Astrocyte of the cerebellum (primary cell): Measurements from ENCODE around the gene DNAJB5.
"Not testable (repeated sequence)": the region's sequence is repeated elsewhere in the genome, so short reads cannot be mapped to it uniquely, and the experiment has no call there.

Source experiments
- DNase-seq: peaks from one replicate; pipeline ENCODE4 v3.0.0-alpha.2; 2011; ENCODE audit warnings: low read depth
- H3K4me3 ChIP-seq: 2 replicates; pipeline ENCODE4 v1.5.1; 2011; ENCODE audit warnings: mild to moderate bottlenecking, low read depth, low read length, moderate library complexity
- in situ Hi-C: cut with HindIII; loops from 2 replicates; pipeline ENCODE4 v1.10.0; 2017; ENCODE audit warnings: low sequenced_read_pairs
- TF ChIP-seq, protein P1 (sequence below): IDR thresholded peaks from 2 replicates; pipeline ENCODE4 v1.5.1; 2012; ENCODE audit warnings: low read length, low read depth, moderate library complexity, mild to moderate bottlenecking; ENCODE audit errors: missing control alignments

The DNAJB5 gene

DNA sequence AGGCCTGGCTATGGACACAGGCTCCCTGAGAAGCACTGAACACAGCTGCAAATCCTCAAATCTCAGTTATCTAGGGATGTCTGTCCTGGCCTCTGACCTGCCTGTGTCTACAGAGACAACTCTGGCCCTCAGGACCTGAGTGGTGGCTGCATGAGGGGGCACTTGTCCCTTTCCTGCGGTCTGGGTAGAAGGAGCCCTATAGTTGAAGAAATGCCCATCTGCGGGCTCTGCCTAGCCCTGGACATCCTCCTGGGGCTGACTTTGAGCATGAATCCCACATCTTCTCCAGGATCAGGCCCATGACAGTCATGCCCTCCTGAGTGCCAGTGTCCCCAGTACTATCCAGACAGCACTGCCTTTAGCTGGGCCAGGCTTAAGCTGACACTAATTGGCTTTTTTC lies 10.0 kb downstream of the DNAJB5 start:
- in situ Hi-C loops, result no loop called here

GRCh38 chr9:35000535-35001284 lies 11.2 kb downstream of the DNAJB5 start:
- DNase-seq, result no peak
- TF ChIP-seq, protein P1, sequence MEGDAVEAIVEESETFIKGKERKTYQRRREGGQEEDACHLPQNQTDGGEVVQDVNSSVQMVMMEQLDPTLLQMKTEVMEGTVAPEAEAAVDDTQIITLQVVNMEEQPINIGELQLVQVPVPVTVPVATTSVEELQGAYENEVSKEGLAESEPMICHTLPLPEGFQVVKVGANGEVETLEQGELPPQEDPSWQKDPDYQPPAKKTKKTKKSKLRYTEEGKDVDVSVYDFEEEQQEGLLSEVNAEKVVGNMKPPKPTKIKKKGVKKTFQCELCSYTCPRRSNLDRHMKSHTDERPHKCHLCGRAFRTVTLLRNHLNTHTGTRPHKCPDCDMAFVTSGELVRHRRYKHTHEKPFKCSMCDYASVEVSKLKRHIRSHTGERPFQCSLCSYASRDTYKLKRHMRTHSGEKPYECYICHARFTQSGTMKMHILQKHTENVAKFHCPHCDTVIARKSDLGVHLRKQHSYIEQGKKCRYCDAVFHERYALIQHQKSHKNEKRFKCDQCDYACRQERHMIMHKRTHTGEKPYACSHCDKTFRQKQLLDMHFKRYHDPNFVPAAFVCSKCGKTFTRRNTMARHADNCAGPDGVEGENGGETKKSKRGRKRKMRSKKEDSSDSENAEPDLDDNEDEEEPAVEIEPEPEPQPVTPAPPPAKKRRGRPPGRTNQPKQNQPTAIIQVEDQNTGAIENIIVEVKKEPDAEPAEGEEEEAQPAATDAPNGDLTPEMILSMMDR, result no peak
- in situ Hi-C loops, result loop anchor here (5.0 kb wide), 2 partner anchors 42 to 92 kb away; a partner anchor contains a TSS
- no peak overlapping the region for H3K4me3 ChIP-seq

More for the DNA sequence above, 10.0 kb downstream of the DNAJB5 start:
- no peak overlapping the region for H3K4me3 ChIP-seq
- TF ChIP-seq, protein P1, result no peak
- DNase-seq, result no peak

- TF ChIP-seq, protein P1, result no peak
- in situ Hi-C loops, result loop anchor here (5.0 kb wide), 2 partner anchors 41 to 91 kb away; a partner anchor contains a TSS
- DNase-seq, result no peak
- H3K4me3 ChIP-seq, result no peak overlapping the region
These were observed 11.7 kb downstream of the DNAJB5 start for GRCh38 chr9:35001285-35001677.

GRCh38 chr9:35001803-35002502 lies 12.4 kb downstream of the DNAJB5 start:
- in situ Hi-C loops, result loop anchor here (5.0 kb wide), 2 partner anchors 40 to 90 kb away; a partner anchor contains a TSS
- no peak overlapping the region for H3K4me3 ChIP-seq
- no peak for DNase-seq
- TF ChIP-seq, protein P1, result no peak

- no peak overlapping the region for H3K4me3 ChIP-seq
- DNase-seq, result no peak
- in situ Hi-C loops, result loop anchor here (5.0 kb wide), 2 partner anchors 40 to 90 kb away; a partner anchor contains a TSS
- TF ChIP-seq, protein P1, result no peak
These were observed 13.1 kb downstream of the DNAJB5 start for GRCh38 chr9:35002623-35003022.

GRCh38 chr9:35004299-35004698 lies 14.8 kb downstream of the DNAJB5 start:
- not testable (repeated sequence) for DNase-seq, H3K4me3 ChIP-seq
- in situ Hi-C loops, result loop anchor here (5.0 kb wide), 2 partner anchors 38 to 88 kb away; a partner anchor contains a TSS
